ENCODE measurements around the gene NRDE2.

DNA sequence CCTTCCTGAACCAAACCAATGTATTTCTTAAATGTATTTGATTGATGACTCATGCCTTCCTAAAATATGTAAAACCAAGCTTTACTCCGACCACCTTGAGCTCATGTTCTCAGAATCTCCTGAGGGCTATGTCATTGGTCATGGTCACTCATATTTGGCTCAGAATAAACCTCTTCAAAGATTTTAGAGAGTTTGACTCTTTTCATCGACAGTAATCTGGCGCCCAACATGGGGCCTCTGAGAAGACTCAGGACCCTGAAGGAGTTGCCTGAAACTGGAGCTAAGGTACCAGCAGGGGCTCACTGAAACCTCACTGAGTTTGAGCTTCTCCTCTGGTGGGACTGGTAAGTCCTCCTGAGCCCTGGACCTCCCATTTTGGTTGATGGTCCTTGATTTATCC lies 92.6 kb downstream of the NRDE2 start:
- TF ChIP-seq HOXD13 (CRISPR knock-in tag; IDR thresholded peaks at IDR 0.05; ENCODE audit: borderline replicate concordance) (no peak), SP2 (tag by site-specific recombination; IDR thresholded peaks at IDR 0.05) (no peak)
- TF ChIP-seq, protein P1, sequence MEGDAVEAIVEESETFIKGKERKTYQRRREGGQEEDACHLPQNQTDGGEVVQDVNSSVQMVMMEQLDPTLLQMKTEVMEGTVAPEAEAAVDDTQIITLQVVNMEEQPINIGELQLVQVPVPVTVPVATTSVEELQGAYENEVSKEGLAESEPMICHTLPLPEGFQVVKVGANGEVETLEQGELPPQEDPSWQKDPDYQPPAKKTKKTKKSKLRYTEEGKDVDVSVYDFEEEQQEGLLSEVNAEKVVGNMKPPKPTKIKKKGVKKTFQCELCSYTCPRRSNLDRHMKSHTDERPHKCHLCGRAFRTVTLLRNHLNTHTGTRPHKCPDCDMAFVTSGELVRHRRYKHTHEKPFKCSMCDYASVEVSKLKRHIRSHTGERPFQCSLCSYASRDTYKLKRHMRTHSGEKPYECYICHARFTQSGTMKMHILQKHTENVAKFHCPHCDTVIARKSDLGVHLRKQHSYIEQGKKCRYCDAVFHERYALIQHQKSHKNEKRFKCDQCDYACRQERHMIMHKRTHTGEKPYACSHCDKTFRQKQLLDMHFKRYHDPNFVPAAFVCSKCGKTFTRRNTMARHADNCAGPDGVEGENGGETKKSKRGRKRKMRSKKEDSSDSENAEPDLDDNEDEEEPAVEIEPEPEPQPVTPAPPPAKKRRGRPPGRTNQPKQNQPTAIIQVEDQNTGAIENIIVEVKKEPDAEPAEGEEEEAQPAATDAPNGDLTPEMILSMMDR (tag by site-specific recombination; IDR thresholded peaks at IDR 0.05) = no peak
- TF ChIP-seq, protein P2, sequence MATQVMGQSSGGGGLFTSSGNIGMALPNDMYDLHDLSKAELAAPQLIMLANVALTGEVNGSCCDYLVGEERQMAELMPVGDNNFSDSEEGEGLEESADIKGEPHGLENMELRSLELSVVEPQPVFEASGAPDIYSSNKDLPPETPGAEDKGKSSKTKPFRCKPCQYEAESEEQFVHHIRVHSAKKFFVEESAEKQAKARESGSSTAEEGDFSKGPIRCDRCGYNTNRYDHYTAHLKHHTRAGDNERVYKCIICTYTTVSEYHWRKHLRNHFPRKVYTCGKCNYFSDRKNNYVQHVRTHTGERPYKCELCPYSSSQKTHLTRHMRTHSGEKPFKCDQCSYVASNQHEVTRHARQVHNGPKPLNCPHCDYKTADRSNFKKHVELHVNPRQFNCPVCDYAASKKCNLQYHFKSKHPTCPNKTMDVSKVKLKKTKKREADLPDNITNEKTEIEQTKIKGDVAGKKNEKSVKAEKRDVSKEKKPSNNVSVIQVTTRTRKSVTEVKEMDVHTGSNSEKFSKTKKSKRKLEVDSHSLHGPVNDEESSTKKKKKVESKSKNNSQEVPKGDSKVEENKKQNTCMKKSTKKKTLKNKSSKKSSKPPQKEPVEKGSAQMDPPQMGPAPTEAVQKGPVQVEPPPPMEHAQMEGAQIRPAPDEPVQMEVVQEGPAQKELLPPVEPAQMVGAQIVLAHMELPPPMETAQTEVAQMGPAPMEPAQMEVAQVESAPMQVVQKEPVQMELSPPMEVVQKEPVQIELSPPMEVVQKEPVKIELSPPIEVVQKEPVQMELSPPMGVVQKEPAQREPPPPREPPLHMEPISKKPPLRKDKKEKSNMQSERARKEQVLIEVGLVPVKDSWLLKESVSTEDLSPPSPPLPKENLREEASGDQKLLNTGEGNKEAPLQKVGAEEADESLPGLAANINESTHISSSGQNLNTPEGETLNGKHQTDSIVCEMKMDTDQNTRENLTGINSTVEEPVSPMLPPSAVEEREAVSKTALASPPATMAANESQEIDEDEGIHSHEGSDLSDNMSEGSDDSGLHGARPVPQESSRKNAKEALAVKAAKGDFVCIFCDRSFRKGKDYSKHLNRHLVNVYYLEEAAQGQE (tag by site-specific recombination; IDR thresholded peaks at IDR 0.05) = no peak
